Retinal pigment epithelial cell (primary cell): Measurements from ENCODE around the gene LPXN.
"Not testable (repeated sequence)": the region's sequence is repeated elsewhere in the genome, so short reads cannot be mapped to it uniquely, and the experiment has no call there.

Source experiments
- DNase-seq: peaks from one replicate; pipeline ENCODE4 v3.0.0-alpha.2; 2010; ENCODE audit warnings: low read depth
- H3K4me3 ChIP-seq: 2 replicates; pipeline ENCODE4 v1.5.1; 2011; ENCODE audit warnings: mild to moderate bottlenecking, low read length, control low read depth, moderate library complexity
- TF ChIP-seq, protein P1 (sequence below): conservative IDR thresholded peaks from 2 replicates; pipeline ENCODE4 v1.5.1; 2011; ENCODE audit warnings: low read depth, low read length, control low read depth, inconsistent platforms

The LPXN gene

DNA sequence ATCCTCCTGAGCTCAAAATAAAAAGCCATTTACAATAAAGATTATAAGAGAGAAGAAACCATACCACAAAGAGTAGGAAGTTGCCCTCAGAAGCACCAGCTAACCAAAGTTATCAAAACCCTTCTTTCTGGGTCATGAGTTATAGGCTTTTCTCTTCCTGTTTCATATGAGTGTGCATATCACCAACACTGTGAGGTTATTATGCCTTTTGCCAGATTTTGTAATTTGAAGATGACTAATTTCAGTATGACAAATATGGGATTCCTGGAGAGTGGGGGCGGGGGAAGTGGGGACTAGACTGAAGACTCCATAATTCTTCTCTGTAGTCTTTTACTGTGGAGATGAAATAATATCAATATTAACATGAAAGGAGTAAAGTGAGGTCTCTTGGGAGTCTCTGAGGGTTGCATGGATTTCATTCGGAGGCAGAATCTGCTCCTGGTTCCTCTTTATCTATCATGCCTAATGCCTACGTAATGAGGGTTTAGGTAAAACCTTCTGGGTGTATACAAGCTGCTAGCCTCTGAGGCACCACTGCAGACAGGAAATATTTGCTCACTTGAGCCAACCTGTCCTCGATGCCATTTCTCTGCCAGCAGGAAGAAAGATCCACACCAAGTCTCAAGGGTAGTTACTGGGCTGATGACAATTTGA, 2.1 kb downstream of the LPXN start:
- peak; percentile 40 for DNase-seq
- H3K4me3 ChIP-seq = no peak overlapping the region
- TF ChIP-seq, protein P1, sequence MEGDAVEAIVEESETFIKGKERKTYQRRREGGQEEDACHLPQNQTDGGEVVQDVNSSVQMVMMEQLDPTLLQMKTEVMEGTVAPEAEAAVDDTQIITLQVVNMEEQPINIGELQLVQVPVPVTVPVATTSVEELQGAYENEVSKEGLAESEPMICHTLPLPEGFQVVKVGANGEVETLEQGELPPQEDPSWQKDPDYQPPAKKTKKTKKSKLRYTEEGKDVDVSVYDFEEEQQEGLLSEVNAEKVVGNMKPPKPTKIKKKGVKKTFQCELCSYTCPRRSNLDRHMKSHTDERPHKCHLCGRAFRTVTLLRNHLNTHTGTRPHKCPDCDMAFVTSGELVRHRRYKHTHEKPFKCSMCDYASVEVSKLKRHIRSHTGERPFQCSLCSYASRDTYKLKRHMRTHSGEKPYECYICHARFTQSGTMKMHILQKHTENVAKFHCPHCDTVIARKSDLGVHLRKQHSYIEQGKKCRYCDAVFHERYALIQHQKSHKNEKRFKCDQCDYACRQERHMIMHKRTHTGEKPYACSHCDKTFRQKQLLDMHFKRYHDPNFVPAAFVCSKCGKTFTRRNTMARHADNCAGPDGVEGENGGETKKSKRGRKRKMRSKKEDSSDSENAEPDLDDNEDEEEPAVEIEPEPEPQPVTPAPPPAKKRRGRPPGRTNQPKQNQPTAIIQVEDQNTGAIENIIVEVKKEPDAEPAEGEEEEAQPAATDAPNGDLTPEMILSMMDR = no peak

DNA sequence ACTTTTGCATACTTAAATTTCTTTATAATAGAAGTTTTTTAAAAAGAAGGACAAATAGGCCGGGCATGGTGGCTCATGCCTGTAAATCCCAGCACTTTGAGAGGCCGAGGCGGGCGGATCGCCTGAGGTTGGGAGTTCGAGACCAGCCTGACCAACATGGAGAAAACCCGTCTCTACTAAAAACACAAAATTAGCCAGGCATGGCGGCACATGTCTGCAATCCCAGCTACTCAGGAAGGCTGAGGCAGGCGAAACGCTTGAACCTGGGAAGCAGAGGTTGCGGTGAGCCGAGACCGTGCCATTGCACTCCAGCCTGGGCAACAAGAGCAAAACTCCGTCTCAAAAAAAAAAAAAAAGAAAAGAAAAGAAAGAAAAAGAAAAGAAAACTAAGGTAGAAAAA, 2.8 kb downstream of the LPXN start:
- DNase-seq = not testable (repeated sequence)

DNA sequence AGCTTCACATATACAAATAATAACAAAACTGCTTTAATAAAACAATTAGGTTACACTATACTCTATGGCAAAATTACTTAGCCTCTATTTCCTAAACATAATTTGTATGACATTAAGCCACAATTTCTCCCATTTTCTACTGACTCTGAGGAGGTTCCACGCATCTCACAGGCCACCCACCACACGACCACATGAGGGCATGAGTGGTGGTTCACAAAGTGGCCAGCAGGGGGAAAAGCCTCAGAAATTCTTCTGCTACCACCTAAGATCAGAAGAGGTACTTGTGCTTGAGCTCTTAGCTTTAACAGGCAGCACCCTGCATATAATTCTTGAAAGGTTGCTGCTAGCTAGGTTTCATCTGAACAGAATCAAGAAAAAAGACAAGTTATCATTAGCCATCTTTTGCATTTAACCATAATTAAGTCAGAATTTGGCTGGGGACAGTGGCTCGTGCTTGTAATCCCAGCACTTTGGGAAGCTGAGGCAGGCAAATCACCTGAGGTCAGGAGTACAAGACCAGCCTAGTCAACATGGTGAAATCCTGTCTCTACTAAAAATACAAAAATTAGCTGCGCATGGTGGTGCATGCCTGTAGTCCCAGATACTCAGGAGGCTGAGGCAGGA, 7.7 kb downstream of the LPXN start:
- DNase-seq = peak; percentile 8
- TF ChIP-seq, protein P1 = peak; percentile 89
- H3K4me3 ChIP-seq = no peak overlapping the region

More for the DNA sequence above, 2.8 kb downstream of the LPXN start:
- not testable (repeated sequence) for H3K4me3 ChIP-seq

DNA sequence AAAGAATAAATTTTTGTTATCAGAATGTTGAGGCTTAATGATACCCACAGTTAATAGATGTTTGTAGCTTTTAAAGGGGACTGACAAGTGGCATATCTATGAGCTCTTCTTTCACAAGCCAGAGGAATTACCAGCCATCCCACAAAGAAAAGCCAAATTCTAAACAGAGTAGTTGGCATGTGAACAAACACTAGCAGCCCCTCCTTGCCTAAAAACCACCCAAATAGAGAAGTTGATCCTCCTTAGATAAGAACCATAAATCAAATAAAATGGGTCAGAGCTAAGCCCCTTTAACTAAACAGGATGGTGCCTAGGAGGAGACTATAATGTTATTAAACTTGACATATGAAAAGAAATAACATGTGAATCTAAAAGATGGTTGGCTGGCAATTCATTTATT, 11.4 kb downstream of the LPXN start:
- DNase-seq = no peak
- H3K4me3 ChIP-seq = no peak overlapping the region
- TF ChIP-seq, protein P1 = no peak

DNA sequence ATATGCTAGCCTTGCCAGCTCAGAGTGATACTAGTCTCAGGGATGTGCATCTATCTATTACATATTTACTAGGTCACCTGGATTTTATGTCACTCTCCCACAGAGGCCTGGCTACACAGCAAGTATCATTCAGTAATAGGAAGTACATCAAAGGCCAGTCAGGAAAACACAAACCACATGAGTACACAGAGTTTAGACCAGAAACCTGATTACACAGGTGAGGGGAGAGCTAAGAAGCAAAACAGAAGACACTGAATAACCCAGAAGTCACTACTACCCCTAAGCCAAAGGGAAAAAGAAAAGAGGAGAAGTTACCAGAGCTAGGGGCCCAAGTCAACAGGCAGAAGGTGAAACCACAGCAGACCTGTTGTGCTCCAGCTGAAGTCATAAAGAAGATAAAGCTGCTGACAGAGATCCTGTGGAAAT, 13.3 kb downstream of the LPXN start:
- no peak overlapping the region for H3K4me3 ChIP-seq
- DNase-seq = no peak
- TF ChIP-seq, protein P1 = no peak

DNA sequence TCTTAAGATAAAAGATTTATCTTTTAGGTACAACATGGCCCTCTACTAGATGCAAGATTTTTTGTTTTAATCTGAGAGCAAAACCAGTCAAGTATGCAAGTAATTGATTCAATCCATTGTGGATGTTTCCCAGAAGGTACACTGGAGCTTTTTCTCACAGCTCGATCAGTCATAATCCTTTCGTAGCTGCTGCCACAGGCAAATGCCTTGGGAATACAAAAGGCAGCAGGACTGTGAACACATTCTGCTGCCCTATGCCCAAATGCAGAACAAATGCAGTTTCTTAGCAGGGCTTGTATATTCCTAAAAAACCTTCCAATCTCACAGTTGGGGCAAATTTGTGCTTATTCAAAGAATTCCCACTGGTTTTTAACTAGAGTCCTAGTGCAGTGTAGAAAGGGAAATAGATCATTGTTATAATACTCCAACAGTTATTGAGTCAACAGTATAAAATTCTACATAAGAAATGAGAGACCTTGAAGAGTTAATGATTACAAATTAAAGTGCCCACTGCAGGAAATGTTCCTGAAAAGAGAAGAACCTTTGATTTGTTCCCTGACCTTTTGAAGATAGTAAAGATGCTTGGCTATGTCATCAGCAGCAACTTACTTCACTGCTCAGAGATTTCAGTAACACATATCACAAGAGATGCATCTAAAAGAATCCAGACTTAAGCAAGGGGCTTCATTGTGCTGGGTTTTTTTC, 14.1 kb downstream of the LPXN start:
- TF ChIP-seq, protein P1 = no peak

DNA sequence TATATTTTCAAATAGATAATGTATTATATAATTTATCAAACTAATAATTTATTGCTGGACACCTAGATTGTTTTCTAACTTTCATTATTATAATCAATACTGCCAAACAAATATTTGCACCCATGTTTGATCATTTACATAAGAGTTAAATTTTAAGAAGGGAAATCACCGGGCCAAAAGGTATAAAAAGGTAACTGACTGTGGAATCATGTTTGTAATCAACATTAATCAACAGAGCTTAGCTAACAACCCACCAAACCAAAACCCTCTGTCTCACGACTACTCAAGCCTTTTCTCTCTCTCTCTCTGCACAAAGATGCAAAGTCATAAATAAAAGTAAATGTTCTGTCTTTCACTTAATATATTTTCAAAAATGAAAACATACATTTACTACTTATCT, 14.8 kb downstream of the LPXN start:
- DNase-seq = no peak
- TF ChIP-seq, protein P1 = no peak
- no peak overlapping the region for H3K4me3 ChIP-seq

More for the DNA sequence above, 14.1 kb downstream of the LPXN start:
- no peak for DNase-seq
- H3K4me3 ChIP-seq = no peak overlapping the region
